ENCODE results near the gene AQP3.
A peak's percentile ranks its signal among the peaks of the same experiment; 100 is the strongest.

AQP3 gene

GRCh38 chr9:33475357-33475756, 28.0 kb upstream of the AQP3 start:
- H2AFZ ChIP-seq (ENCODE audit: low read depth, low read length, severe bottlenecking), result no peak overlapping the region
- H3K9me3 ChIP-seq (ENCODE audit: insufficient read depth, low read length), result no peaks in the 10 kb centered on the region
- no peaks in the 10 kb centered on the region for H3F3A ChIP-seq (ENCODE audit: insufficient read depth)
- no peak overlapping the region for H3K27ac ChIP-seq (ENCODE audit: low read depth, low read length)
- TF ChIP-seq EZH2phosphoT487 (conservative IDR thresholded peaks at IDR 0.05; ENCODE audit: low read length) (no peak), CTCF (IDR thresholded peaks at IDR 0.05; ENCODE audit: insufficient read depth, low read length, poor library complexity, severe bottlenecking) (no peak)
- H3K4me2 ChIP-seq (ENCODE audit: low read depth, low read length, poor library complexity, severe bottlenecking), result no peak overlapping the region
- no peaks in the 10 kb centered on the region for H3K9me2 ChIP-seq (replicated peaks; ENCODE audit: insufficient read depth, low read length)
- no peak overlapping the region for H3K4me3 ChIP-seq (ENCODE audit: insufficient read depth, low read length, poor library complexity, severe bottlenecking)
- H3K9ac ChIP-seq (ENCODE audit: low read length), result no peak overlapping the region
- H4K20me1 ChIP-seq (ENCODE audit: low read depth, low read length), result no peaks in the 10 kb centered on the region
- H3K79me2 ChIP-seq (ENCODE audit: insufficient read depth, low read length), result peaks cover 28% of the 10 kb centered on the region
- H3K36me3 ChIP-seq (ENCODE audit: low read length), result peaks cover 9% of the 10 kb centered on the region; the same call in 1 of the 2 replicates
- H3K27me3 ChIP-seq (ENCODE audit: low read length), result no peaks in the 10 kb centered on the region

GRCh38 chr9:33473643-33474352, 26.4 kb upstream of the AQP3 start, which contains the start of gene NOL6:
NOL6 (minus strand) TSS chr9:33473924; CDS start chr9:33473842, 82 bp downstream.
- Histone ChIP-seq H3K79me2 (ENCODE audit: insufficient read depth, low read length) (peaks cover 28% of the 10 kb centered on the region), H3K9me2 (replicated peaks; ENCODE audit: insufficient read depth, low read length) (no peaks in the 10 kb centered on the region), H3K4me3 (ENCODE audit: insufficient read depth, low read length, poor library complexity, severe bottlenecking) (peak within 1 kb of the TSS; percentile 74), H3K27me3 (ENCODE audit: low read length) (no peaks in the 10 kb centered on the region), H3K9me3 (ENCODE audit: insufficient read depth, low read length) (no peaks in the 10 kb centered on the region), H3F3A (ENCODE audit: insufficient read depth) (no peaks in the 10 kb centered on the region), H3K4me2 (ENCODE audit: low read depth, low read length, poor library complexity, severe bottlenecking) (peak within 1 kb of the TSS; percentile 80), H3K27ac (ENCODE audit: low read depth, low read length) (no peak within 1 kb of the TSS), H3K36me3 (ENCODE audit: low read length) (peaks cover 9% of the 10 kb centered on the region; the same call in 1 of the 2 replicates), H3K9ac (ENCODE audit: low read length) (peak within 1 kb of the TSS; percentile 83), H2AFZ (ENCODE audit: low read depth, low read length, severe bottlenecking) (peak within 1 kb of the TSS; percentile 44), H4K20me1 (ENCODE audit: low read depth, low read length) (no peaks in the 10 kb centered on the region)
- no peak for TF ChIP-seq CTCF (IDR thresholded peaks at IDR 0.05; ENCODE audit: insufficient read depth, low read length, poor library complexity, severe bottlenecking)
- TF ChIP-seq EZH2phosphoT487 (conservative IDR thresholded peaks at IDR 0.05; ENCODE audit: low read length), result no peak

GRCh38 chr9:33472881-33473615, 25.7 kb upstream of the AQP3 start:
- Histone ChIP-seq H3K9me2 (replicated peaks; ENCODE audit: insufficient read depth, low read length) (no peaks in the 10 kb centered on the region), H3K4me3 (ENCODE audit: insufficient read depth, low read length, poor library complexity, severe bottlenecking) (peak overlapping the region; percentile 71), H3K27ac (ENCODE audit: low read depth, low read length) (no peak overlapping the region), H3K9ac (ENCODE audit: low read length) (peak overlapping the region; percentile 83), H3K36me3 (ENCODE audit: low read length) (peaks cover 9% of the 10 kb centered on the region; the same call in 1 of the 2 replicates), H3K79me2 (ENCODE audit: insufficient read depth, low read length) (peaks cover 28% of the 10 kb centered on the region), H2AFZ (ENCODE audit: low read depth, low read length, severe bottlenecking) (peak overlapping the region; percentile 44), H3K27me3 (ENCODE audit: low read length) (no peaks in the 10 kb centered on the region), H3K9me3 (ENCODE audit: insufficient read depth, low read length) (no peaks in the 10 kb centered on the region), H4K20me1 (ENCODE audit: low read depth, low read length) (no peaks in the 10 kb centered on the region), H3K4me2 (ENCODE audit: low read depth, low read length, poor library complexity, severe bottlenecking) (peak overlapping the region; percentile 80), H3F3A (ENCODE audit: insufficient read depth) (no peaks in the 10 kb centered on the region)
- TF ChIP-seq CTCF (IDR thresholded peaks at IDR 0.05; ENCODE audit: insufficient read depth, low read length, poor library complexity, severe bottlenecking) (no peak), EZH2phosphoT487 (conservative IDR thresholded peaks at IDR 0.05; ENCODE audit: low read length) (no peak)
